Activated CD8-positive, alpha-beta memory T cell treated with anti-CD3 and anti-CD28 coated beads for 1 hour (primary cell): ENCODE results near the gene PRSS48.
"Not testable (repeated sequence)": the region's sequence is repeated elsewhere in the genome, so short reads cannot be mapped to it uniquely, and the experiment has no call there.

ENCODE experiments used
- DNase-seq, 2 donors: peaks; one replicate each; pipeline ENCODE4 v3.0.0-alpha.2; 2020; ENCODE audit warnings: low read depth in 1 of 2; ENCODE audit errors: extremely low read depth in 1 of 2

Gene PRSS48

GRCh38 chr4:151315212-151315886, 38.4 kb downstream of the PRSS48 start:
- no peak for DNase-seq

DNA sequence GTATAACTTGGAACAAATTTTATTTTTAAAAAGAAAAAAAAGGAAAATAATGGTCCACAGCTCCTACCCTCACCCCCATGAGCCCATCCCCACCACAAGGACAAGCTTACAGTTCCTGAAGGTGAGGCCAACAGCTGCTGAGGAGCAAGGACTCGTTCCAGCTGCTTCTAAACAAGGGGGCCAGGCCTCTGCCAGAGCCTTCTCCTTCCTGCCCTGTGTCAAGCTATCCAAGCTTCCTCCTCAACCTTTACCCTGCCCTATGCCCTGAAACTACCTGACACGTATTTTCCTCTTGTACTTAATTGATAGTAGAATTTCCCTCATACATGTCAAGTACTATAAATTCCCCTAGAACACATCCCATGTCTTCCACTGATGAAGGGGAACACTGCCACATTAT, 39.7 kb downstream of the PRSS48 start:
- no peak for DNase-seq

GRCh38 chr4:151318307-151319006, 41.5 kb downstream of the PRSS48 start:
- DNase-seq, result no peak

- DNase-seq, result no peak
These were observed 42.5 kb downstream of the PRSS48 start for GRCh38 chr4:151319490-151319889.

DNA sequence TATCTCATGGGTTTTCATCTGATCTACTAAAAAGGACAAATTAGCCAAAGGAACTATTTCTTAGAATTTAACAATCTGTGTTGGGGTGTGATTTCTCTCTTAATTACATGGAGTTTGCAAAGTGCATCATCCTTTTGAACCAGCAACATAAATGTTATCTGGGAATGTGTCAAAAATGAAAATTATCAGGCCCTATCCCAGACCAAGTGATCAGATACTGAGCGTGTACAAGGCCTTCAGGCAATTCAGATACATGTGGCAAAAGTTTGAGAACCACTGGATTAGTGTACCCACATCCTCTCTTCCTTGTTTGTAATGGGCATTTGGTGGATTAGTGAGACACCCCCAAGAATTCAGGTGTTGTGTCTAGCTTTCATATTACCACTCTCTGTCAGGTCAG, 44.6 kb downstream of the PRSS48 start:
- DNase-seq, result no peak

- not testable (repeated sequence) for DNase-seq
These were observed 45.2 kb downstream of the PRSS48 start for GRCh38 chr4:151322161-151322560.

GRCh38 chr4:151322570-151322969, 45.6 kb downstream of the PRSS48 start:
- DNase-seq, result no peak

GRCh38 chr4:151323667-151324066, 46.7 kb downstream of the PRSS48 start:
- no peak for DNase-seq

GRCh38 chr4:151324124-151324751, 47.3 kb downstream of the PRSS48 start:
- DNase-seq, result no peak

DNA sequence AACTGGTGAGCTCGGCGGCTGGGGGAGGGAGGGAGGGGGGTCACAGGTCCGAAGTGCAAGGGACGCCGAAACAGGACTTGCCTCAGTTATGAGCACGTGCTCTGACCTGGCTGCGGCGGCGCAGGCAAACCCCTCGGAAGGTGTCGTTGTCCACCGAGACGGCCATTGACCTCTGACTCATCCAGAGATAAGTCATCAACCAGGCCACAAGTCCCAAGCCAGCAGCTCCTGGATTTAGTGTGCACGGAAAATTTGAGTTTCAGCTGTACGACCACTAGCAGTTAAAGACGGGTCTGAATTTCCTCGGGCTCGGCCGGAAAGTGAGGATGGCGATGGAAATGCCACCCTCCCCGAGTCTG, 47.8 kb downstream of the PRSS48 start:
- no peak for DNase-seq

DNA sequence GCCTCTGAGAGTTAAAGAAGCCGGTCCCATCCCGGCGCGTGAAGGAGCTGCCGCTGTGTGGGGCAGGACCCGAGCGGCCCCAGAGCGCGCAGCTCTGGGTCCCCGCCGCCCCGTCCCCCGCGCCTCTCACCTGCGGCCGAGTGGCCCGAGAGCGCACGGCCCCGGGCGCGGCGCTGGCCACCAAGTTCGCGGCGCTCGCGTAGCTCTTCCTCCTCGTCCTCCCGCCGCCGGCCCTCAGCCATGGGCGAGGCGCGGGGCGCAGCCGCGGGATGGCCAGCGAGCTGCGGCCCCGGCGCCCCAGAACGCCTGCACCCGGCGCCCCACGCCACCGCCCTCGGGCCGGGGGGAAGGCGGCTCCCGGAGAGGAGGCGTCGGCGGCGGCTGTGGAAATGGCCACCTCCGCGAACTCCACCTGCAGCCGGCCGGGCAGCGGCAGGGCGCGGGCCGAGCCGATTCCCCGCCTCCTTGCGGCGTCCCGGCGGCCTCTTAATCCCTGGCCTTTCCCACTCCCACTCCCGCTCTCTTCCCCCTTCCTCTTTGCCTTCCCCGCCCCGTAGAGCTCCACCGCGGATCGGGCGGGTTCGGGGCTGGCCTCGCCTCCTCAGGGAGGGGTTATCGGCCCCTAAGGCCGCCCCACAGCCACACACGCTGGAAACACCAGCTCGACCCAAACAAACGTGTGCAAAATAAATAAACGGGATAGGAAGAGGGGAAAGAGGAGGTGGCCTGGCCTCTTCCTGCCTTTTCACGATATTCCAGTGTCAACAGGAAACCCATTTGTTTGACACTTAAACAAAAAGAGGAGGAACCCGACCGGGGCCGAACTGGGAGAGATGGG, 48.4 kb downstream of the PRSS48 start, which contains the start of gene SH3D19:
TSS of gene SH3D19 (minus strand) at position 495 of the 838 bp plus-strand sequence. CDS start at position 242, 253 bp downstream.
- no peak for DNase-seq

GRCh38 chr4:151325949-151326246, 48.9 kb downstream of the PRSS48 start:
- no peak for DNase-seq

GRCh38 chr4:151329217-151330007, 52.5 kb downstream of the PRSS48 start:
- no peak for DNase-seq

DNA sequence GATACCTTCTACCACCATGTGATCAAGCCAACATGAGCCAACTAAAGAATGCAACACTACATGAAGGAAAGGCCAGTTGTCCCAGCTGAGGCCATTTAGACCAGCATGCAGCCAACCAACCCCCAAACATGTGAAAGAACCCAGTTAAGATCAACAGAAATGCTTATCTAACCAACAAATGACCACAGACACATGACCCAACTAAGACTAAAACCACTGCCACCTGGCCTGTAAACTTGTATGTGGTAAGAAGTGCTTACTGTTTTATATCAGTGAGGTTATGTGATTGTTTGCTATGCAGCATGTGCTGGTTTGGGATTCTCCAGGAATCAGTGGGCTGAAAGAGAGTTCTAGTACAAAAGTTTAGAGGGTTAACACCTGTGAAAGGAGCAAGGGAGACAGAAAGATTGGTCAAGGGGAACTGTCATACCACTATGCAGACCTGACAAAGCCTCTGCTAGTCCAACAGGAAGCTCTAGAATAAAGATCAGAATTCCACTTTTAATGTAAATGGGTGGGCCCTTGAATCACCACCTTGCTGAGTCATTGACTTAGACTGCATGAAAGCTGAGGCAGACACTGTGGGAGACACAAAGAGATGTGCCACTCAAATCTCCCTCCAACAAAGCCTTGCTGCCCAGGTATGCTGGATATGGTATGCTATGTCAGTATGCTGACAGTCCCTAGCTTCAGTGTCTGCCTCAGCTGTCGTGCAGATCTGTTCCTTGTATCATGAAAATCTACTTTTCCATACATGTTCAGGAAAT, 54.5 kb downstream of the PRSS48 start:
- no peak for DNase-seq

DNA sequence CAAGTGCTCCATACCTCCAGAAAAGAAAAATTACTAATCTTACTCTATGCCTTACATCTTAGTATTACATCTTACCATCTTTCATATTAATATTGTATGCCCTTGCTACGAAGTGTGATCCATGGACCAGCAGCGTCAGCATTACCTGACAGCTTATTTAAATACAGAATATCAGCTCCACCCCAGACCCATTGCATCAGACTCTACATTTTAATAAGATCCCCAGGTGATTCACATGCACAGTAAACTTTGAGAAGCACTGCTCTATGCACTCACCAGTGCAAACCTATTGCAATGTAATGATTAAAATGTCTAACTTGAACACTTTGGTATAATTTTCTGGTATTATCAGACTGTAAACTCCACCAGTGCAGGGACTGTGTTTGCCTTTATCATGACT, 62.5 kb downstream of the PRSS48 start:
- DNase-seq, result no peak

- no peak for DNase-seq
These were observed 63.9 kb downstream of the PRSS48 start for GRCh38 chr4:151340751-151341385.
